ENCODE results near the gene PTH2R. TPM values are rescaled to one million over a fixed set of nuclear protein-coding genes. Genes with fewer than 3 reads are reported as not detected.

PTH2R gene
- polyA plus RNA-seq, 1 donor (not counting 4 experiments of a cell fraction or from before 2014, with no cell fraction given): not detected

GRCh38 chr2:208509586-208509985, 103.0 kb downstream of the PTH2R start:
- H3K27ac ChIP-seq (ENCODE audit: control insufficient read depth, insufficient read depth, low read length): no peak overlapping the region
- H4K20me1 ChIP-seq (ENCODE audit: control insufficient read depth, extremely low read depth, insufficient read depth, low read length): no peaks in the 10 kb centered on the region
- no peak overlapping the region for H2AFZ ChIP-seq (ENCODE audit: control insufficient read depth, low read length)
- dilution Hi-C loops (cut with MboI; ENCODE audit: extremely low pct_ligation_motif_present, low sequenced_read_pairs): no loop called here
- no peak for TF ChIP-seq EZH2 (IDR thresholded peaks at IDR 0.05; ENCODE audit: low read length)
- TF ChIP-seq CTCF (optimal IDR thresholded peaks at IDR 0.05 in 1 of 3, IDR thresholded peaks at IDR 0.05 in 1 of 3, conservative IDR thresholded peaks at IDR 0.05 in 1 of 3; ENCODE audit: extremely low read depth in 1 of 3, insufficient read depth in 2 of 3, low read length in 3 of 3): no peak
- H3K9me3 ChIP-seq (ENCODE audit: control insufficient read depth, low read depth, low read length): no peaks in the 10 kb centered on the region
- no peaks in the 10 kb centered on the region for H3K4me1 ChIP-seq (ENCODE audit: control insufficient read depth, extremely low read depth, insufficient read depth, low read length)
- FAIRE-seq: no peak
- no peak overlapping the region for H3K4me2 ChIP-seq (ENCODE audit: control insufficient read depth, extremely low read depth, insufficient read depth, low read depth, low read length)
- H3K9ac ChIP-seq (ENCODE audit: control insufficient read depth, extremely low read depth, insufficient read depth, low read length): no peak overlapping the region
- no peak for DNase-seq (ENCODE audit: low read depth, low spot score)
- H3K27me3 ChIP-seq (ENCODE audit: control insufficient read depth, extremely low read depth, insufficient read depth, low read length): no peaks in the 10 kb centered on the region
- no peaks in the 10 kb centered on the region for H3K79me2 ChIP-seq (ENCODE audit: control insufficient read depth, insufficient read depth, low read length)
- H3K36me3 ChIP-seq (ENCODE audit: control insufficient read depth in 2 of 2, extremely low read depth in 1 of 2, insufficient read depth in 2 of 2, low read length in 2 of 2): no peaks in the 10 kb centered on the region
- H3K9me1 ChIP-seq (ENCODE audit: control insufficient read depth, extremely low read depth, insufficient read depth, low read length): no peaks in the 10 kb centered on the region
- no peak overlapping the region for H3K4me3 ChIP-seq (ENCODE audit: control insufficient read depth in 2 of 3, extremely low read depth in 1 of 3, insufficient read depth in 2 of 3, low read depth in 1 of 3, low read length in 3 of 3)

- Histone ChIP-seq H4K20me1 (ENCODE audit: control insufficient read depth, extremely low read depth, insufficient read depth, low read length) (no peaks in the 10 kb centered on the region), H3K4me2 (ENCODE audit: control insufficient read depth, extremely low read depth, insufficient read depth, low read depth, low read length) (no peak overlapping the region), H3K27ac (ENCODE audit: control insufficient read depth, insufficient read depth, low read length) (no peak overlapping the region), H3K9ac (ENCODE audit: control insufficient read depth, extremely low read depth, insufficient read depth, low read length) (no peak overlapping the region), H3K9me1 (ENCODE audit: control insufficient read depth, extremely low read depth, insufficient read depth, low read length) (no peaks in the 10 kb centered on the region), H2AFZ (ENCODE audit: control insufficient read depth, low read length) (no peak overlapping the region), H3K36me3 (ENCODE audit: control insufficient read depth in 2 of 2, extremely low read depth in 1 of 2, insufficient read depth in 2 of 2, low read length in 2 of 2) (no peaks in the 10 kb centered on the region), H3K4me1 (ENCODE audit: control insufficient read depth, extremely low read depth, insufficient read depth, low read length) (no peaks in the 10 kb centered on the region), H3K27me3 (ENCODE audit: control insufficient read depth, extremely low read depth, insufficient read depth, low read length) (no peaks in the 10 kb centered on the region), H3K4me3 (ENCODE audit: control insufficient read depth in 2 of 3, extremely low read depth in 1 of 3, insufficient read depth in 2 of 3, low read depth in 1 of 3, low read length in 3 of 3) (no peak overlapping the region), H3K79me2 (ENCODE audit: control insufficient read depth, insufficient read depth, low read length) (no peaks in the 10 kb centered on the region), H3K9me3 (ENCODE audit: control insufficient read depth, low read depth, low read length) (no peaks in the 10 kb centered on the region)
- FAIRE-seq (no peak), DNase-seq (ENCODE audit: low read depth, low spot score) (no peak)
- dilution Hi-C loops (cut with MboI; ENCODE audit: extremely low pct_ligation_motif_present, low sequenced_read_pairs): no loop called here
- no peak for TF ChIP-seq CTCF (optimal IDR thresholded peaks at IDR 0.05 in 1 of 3, IDR thresholded peaks at IDR 0.05 in 1 of 3, conservative IDR thresholded peaks at IDR 0.05 in 1 of 3; ENCODE audit: extremely low read depth in 1 of 3, insufficient read depth in 2 of 3, low read length in 3 of 3)
- TF ChIP-seq EZH2 (IDR thresholded peaks at IDR 0.05; ENCODE audit: low read length): no peak
These were observed 104.4 kb downstream of the PTH2R start for GRCh38 chr2:208511016-208511415.

Measured in keratinocyte (primary cell).